NCI-H1694 (cell line): Measurements from ENCODE around the gene KRTAP12-3.
"Not testable (repeated sequence)": the region's sequence is repeated elsewhere in the genome, so short reads cannot be mapped to it uniquely, and the experiment has no call there.

ENCODE experiments used
- DNase-seq: peaks from one replicate; lab custom pipeline; 2025; lab: John Stamatoyannopoulos, UW

The KRTAP12-3 gene

GRCh38 chr21:44685050-44685449 is 27.3 kb downstream of the KRTAP12-3 start:
- not testable (repeated sequence) for DNase-seq

DNA sequence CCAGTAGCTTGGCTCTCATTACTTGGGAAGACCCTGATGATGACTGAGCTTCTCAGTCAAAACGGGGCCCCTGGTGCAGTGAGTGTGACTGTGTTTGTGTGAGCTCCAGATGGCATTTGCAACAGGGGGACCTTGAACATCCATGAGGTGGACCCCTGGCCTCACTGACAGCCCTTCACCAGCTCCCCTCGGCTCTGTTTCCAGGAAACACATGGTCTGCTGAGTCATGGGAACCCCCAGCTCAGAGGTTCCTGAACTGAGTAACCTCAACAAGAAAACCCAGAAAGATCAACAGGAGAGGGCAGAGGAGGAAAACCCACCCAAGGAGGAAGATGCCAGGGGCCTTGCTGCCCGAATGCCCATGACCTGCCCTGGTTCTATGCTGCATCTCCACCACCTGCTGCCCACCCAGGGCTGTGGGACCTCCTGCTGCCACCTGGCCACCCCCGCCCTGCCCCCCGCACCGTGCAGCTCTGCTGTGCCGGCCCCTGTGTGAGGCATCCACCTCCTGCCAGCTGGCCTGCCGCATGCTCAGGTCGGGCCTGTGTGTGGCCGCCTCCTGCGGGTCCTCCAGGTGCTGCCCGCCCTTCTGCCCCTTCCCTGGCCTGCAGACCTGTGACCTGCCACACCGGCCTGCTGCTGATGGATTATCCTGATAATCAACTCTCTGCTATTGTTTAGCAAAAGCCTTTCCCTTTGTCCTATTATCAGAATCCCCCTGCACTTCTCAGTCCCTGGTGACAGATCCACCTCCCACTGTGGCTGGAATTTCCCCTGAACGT is 28.5 kb downstream of the KRTAP12-3 start:
- DNase-seq = no peak

DNA sequence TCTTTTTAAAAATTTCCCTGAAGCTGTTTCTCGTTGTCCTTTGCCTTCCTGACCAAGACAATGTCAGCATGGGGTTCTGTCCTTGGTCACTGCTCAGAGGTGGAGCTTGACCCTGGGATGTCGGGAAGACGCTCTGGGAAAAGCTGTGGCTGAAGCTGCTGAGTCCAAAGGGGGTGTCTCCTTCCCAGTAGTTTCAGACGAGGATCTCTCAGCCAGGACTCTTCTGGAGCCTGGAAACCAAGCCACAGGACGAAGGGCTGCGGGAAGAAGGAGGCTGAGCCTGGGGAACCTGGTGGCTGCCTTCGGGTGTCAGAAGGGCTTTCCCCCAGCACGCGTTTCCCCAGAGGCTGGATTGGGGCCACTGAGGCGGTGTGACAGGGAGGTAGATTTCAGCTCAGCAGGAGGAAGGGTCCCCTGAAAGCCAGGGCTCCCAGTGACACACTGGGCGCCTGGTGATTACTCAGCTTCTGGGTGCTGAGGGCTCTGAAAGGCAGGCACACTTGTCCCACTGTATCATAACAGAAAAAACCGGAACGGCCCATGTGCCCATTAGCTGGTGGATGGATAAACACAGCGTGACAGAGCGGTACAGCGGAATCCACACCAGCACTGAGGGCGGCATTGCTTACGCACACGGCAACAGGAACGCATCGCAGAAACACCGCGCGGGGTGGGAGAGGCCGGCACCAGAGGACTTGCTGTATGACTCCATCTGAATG is 29.3 kb downstream of the KRTAP12-3 start:
- DNase-seq = no peak

GRCh38 chr21:44687671-44688070 is 29.9 kb downstream of the KRTAP12-3 start:
- DNase-seq = no peak

GRCh38 chr21:44689740-44690139 is 32.0 kb downstream of the KRTAP12-3 start:
- DNase-seq = not testable (repeated sequence)

DNA sequence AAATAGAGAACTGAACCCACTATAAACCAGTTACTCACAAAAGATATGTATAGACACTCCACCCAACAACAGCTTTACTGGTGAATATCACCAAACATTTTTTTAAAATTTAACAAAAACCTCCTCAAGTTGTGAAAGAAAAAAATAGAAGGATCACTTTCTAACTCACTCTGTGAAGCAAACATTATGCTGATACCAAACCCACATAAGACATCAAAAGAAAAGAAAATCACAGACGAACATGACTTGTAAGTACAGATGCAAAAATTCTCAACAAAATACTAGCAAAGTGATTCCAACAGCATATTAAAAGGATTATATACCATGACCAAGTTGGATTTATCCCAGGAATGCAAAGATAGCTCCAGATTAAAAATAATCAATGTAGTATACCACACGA is 34.0 kb downstream of the KRTAP12-3 start:
- no peak for DNase-seq

- no peak for DNase-seq
Observed at GRCh38 chr21:44692798-44693512, 35.2 kb downstream of the KRTAP12-3 start.

- no peak for DNase-seq
Observed at GRCh38 chr21:44694776-44695175, 37.0 kb downstream of the KRTAP12-3 start.

- DNase-seq = no peak
Observed at GRCh38 chr21:44695184-44695583, 37.5 kb downstream of the KRTAP12-3 start.

DNA sequence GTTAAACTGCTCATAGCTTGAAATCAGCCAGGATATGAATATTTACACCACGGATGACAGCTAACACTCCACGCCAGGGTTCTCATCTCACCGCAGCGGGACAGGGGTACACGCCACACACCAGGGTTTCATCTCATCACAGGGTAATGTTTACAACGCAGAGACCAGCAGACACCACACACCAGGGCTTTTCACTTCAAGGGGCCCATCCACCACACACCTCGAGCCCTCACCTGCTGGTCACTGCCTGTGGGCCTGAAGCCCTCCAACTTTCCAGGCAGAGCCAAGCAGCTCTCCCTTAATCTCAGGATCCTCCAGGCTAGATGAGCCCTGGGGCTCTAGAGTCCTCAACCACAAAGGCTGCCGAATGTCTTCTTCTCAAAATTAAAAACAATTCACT is 37.9 kb downstream of the KRTAP12-3 start:
- DNase-seq = no peak

DNA sequence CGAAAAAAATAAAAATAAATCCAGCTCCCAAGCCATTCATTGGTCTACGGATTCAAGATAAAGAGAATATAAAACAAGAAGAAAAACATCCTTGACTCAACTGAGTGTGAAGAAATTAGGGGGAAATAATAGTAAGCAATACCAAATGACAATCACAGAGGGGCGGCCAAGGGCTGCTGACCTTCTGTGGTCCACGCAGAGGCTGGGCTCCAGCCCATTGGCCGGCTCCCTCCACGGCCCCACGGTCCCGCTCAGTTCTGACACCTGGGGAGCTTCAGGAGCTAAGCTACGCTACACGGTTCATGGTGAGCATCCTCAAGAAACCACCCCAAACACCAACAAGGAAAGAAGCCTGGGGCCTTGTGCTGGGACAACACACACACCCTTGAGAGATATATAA is 38.8 kb downstream of the KRTAP12-3 start:
- DNase-seq = no peak

- DNase-seq = not testable (repeated sequence)
Observed at GRCh38 chr21:44697172-44697810, 39.6 kb downstream of the KRTAP12-3 start, which contains the start of gene KRTAP10-12. Gene KRTAP10-12 (plus strand): TSS chr21:44697172. CDS start chr21:44697202, 30 bp downstream.

DNA sequence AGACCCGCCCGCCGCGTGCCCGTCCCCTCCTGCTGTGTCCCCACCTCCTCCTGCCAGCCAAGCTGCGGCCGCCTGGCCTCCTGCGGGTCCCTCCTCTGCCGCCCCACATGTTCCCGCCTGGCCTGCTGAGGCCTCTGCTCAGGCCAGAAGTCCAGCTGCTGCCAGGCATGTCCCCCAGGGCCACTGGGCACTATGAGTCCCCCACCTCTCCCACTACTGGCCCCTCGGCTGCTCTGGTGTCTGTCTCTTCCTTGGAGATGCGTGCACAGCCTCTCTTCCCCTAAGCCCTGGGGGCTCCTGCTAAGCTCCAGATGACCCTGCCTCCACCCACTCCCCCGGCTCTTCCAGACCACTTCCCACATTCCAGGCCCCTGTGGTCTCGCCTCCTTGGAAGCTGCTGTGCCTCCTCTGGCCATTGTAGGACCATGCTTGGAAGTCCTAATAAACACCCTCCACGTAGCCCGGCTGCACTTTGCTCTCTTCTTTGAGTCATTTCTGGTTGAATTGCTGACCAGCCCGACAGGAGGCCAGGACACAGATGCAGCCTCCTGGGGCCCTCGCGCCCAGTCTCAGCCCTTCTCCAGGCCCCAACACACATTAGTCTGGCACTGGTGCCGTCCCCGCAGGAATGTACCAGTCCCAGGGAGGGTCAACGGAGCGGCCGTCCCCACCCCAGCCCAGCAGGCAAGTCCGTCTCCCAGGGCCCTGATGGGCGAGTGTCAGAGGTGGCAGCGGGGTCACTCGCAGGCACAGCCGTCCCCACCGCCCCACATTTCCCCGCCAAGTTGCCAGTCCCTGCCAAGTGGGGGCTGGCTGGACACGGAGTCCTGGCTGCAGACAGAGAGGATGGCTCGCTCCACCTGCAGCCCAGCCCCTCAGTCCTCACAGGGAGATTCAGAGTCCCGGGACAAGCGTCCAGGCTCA is 40.3 kb downstream of the KRTAP12-3 start:
- no peak for DNase-seq

GRCh38 chr21:44699502-44700001 is 41.8 kb downstream of the KRTAP12-3 start:
- DNase-seq = no peak

GRCh38 chr21:44700101-44701022 is 42.6 kb downstream of the KRTAP12-3 start:
- DNase-seq = no peak

GRCh38 chr21:44701023-44701400 is 43.3 kb downstream of the KRTAP12-3 start:
- DNase-seq = no peak

DNA sequence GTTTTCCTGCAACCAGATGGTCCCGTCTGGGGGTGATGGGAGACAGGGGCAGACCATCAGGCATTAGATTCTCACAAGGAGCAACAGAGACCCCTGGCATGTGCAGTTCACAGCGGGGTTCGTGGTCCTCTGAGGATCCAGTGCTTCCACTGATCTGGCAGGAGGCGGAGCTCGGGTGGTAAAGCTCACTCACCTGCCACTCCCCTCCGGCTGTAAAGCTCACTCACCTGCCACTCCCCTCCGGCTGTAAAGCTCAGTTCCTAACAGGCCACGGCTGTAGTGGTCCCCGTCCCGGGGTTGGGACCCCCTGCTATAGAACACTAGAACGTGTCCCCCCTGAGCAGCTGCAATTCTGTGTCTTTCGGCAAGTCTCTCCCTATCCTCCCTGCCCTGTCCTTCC is 43.8 kb downstream of the KRTAP12-3 start:
- DNase-seq = no peak

DNA sequence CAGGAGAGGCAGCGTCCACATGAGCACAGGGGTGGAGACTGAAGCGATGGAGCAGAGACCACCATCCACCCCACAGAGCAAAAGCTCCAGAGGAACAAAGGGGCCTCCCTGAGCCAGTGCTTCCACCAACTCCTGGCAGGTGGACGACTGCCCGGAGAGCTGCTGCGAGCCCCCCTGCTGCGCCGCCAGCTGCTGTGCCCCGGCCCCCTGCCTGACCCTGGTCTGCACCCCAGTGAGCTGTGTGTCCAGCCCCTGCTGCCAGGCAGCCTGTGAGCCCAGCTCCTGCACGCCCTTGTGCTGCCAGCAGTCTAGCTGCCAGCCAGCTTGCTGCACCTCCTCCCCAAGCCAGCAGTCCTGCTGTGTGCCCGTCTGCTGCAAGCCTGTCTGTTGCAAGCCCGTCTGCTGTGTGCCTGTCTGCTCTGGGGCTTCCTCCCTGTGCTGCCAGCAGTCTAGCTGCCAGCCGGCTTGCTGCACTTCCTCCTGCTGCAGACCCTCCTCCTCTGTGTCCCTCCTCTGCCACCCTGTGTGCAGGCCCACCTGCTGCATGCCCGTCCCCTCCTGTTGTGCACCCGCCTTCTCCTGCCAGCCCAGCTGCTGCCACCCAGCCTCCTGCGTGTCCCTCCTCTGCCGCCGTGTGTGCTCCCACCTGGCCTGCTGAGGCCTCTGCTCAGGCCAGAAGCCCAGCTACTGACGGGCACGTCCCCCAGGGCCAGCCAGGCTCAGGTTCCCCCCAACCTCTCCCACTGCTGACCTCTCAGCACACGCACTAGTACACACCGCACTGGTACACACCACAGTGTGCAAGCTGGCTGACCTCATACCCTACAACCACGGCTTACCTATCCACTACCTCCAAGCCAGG is 44.6 kb downstream of the KRTAP12-3 start:
- no peak for DNase-seq
